ENCODE results near the gene ZNF141. TPM values are rescaled to one million over a fixed set of nuclear protein-coding genes. Genes with fewer than 3 reads are reported as not detected.

ZNF141 gene
- total RNA-seq, 4 donors from 2014 or later: 4.7 to 13.8 (median 11.4) TPM

- intact Hi-C loops (cut with DNase I; ENCODE audit: low total_unique reads): no loop called here
- WGBS, 2 donors: 88 to 97% methylated on average over 2 of the region's 2 CpGs
- TF ChIP-seq POLR2A (IDR thresholded peaks at IDR 0.05): no peak
- TF ChIP-seq CTCF (IDR thresholded peaks at IDR 0.05): no peak
Measured at GRCh38 chr4:422587-422986, 85.0 kb downstream of the ZNF141 start.

More at GRCh38 chr4:422587-422986, 85.0 kb downstream of the ZNF141 start:
- no peak overlapping the region for H3K4me3 ChIP-seq (ENCODE audit: low read depth, poor library complexity, severe bottlenecking)
- no peak for DNase-seq (ENCODE audit: low spot score in 2 of 2)

MicroRNAs within 50 kb of the gene (microRNA counts, 767-probe panel; counts per million panel counts)
- 0 to 358 counts per million in 2 donors for microRNA hsa-miR-571

Small RNAs within 50 kb of the gene (microRNA-seq; reads per million reads assigned to microRNA genes)
- gene MIR571 (ENCODE audit: borderline number of aligned reads in 1 of 2, borderline replicate concordance in 2 of 2): 0 reads per million in 2 donors

Other genes starting within 250 kb of the ZNF141 start
- 1 to 10 TPM; 5.7 to 9.2 (median 7.5) TPM for gene ZNF718, start 213.3 kb upstream of the ZNF141 start, total RNA-seq
- gene ZNF732, start 32.3 kb upstream of the ZNF141 start, total RNA-seq: 1 to 10 TPM in 3 of 4 donors, under 1 TPM in 1; 0.64 to 2.5 (median 1.8) TPM
- 10 to 100 TPM; 29.0 to 48.5 (median 37.0) TPM for gene ZNF721, start 161.3 kb downstream of the ZNF141 start, total RNA-seq
- gene PIGG, start 161.4 kb downstream of the ZNF141 start, total RNA-seq: 10 to 100 TPM; 29.7 to 71.8 (median 34.8) TPM
- 1 to 10 TPM in 3 of 4 donors, under 1 TPM in 1; 0.17 to 3.6 (median 2.1) TPM for gene TMEM271, start 238.5 kb downstream of the ZNF141 start, total RNA-seq

All from lower leg skin (tissue), 4 donors.